Lower lobe of right lung (tissue), 2 donors: ENCODE results near the gene ADAM8. TPM values are rescaled to one million over a fixed set of nuclear protein-coding genes. Genes with fewer than 3 reads are reported as not detected.
A peak's percentile ranks its signal among the peaks of the same experiment; 100 is the strongest.

Source experiments
- ATAC-seq, 2 donors: fragments of 200-7000 bp; cut with Tn5 transposase; one replicate each; pipeline ENCODE4 v1.9.1; 2020 to 2022; ENCODE audit warnings: mild to moderate bottlenecking in 2 of 2, moderate library complexity in 2 of 2
- DNase-seq: peaks from one replicate; pipeline ENCODE4 v3.0.0-alpha.2; 2020
- H3K27ac ChIP-seq: fragments of 200-600 bp; one replicate; pipeline ENCODE4 v1.8.0; 2022
- H3K27me3 ChIP-seq: fragments of 200-600 bp; one replicate; pipeline ENCODE4 v1.8.0; 2022; ENCODE audit warnings: low read depth
- H3K36me3 ChIP-seq: fragments of 200-600 bp; one replicate; pipeline ENCODE4 v1.8.0; 2022; ENCODE audit warnings: mild to moderate bottlenecking
- H3K4me1 ChIP-seq: fragments of 200-600 bp; one replicate; pipeline ENCODE4 v1.8.0; 2022
- H3K4me3 ChIP-seq: fragments of 200-600 bp; one replicate; pipeline ENCODE4 v1.8.0; 2022; ENCODE audit warnings: mild to moderate bottlenecking
- H3K9me3 ChIP-seq: fragments of 200-600 bp; one replicate; pipeline ENCODE4 v1.8.0; 2022
- intact Hi-C: fragments of 100-400 bp; cut with DNase I; formaldehyde crosslinking; loops from one replicate; pipeline ENCODE4 v1.11.0; 2022
- microRNA-seq: library from miRNA; unstranded; fragments of <30 nt; microRNA quantifications from one replicate; pipeline ENCODE4 v1.2.0, GENCODE V29; 2020; ENCODE audit warnings: borderline number of aligned reads
- total RNA-seq: library from RNA; stranded (reverse); fragmentation: NEBNext Ultra II Directional; extraction: Animal tissue kit (Norgen Biotek cat#: 25700); gene quantifications from one replicate; pipeline ENCODE4 v1.2.1, GENCODE V29; 2021
- TF ChIP-seq, protein P1 (sequence below): fragments of 200-600 bp; IDR thresholded peaks from one replicate; pipeline ENCODE4 v1.8.0; 2022; ENCODE audit warnings: antibody characterized with exemption, mild to moderate bottlenecking
- donor health status: DM: no; HTN: yes; CAD: no; lungs with severe emphysema.

The ADAM8 gene
- total RNA-seq, 1 donor from 2014 or later: 18.7 TPM

DNA sequence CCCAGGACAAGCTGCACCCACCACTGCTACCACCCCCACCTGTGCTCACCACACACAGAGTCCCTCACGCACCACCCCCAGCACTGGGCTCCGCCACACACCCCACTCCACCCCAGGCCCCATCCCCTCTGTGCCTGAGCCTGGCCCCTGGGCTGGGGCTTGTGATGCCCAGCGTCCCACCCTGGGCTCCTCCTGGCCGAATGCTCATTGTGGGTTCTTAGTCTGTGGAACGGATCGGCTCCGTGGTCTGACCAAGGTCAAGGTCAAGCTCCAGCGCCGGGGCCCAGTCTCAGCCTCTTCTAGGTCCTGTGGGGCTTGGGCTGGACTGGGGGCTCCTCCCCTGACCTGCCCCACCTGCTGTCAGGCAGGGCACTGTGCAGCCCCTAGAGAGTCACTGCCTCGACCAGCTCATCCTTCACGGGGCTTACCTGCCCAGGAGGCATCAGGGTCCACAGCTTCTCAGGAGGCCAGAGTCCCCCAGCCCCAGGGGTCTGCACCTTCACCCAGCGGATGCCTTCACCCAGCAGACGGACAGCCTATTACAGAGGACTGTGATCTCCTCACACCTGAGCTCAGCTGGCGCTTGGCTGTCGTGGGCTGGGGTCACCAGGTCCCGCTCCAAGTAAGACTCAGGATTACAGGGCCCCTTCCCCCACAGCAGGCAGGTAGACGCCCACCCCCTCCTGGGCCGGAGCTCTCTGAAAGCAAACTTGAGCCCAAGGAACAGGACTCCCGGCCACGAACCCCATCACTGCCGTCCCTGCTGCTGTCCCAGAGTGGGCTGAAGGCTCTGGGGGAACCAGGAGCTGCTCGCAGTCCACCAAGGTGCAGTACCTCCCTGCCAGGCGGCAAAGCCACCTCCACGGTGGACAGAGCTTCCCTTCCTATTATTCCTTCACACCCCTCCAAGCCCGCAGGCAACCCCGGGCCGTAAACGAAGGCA is 61.9 kb downstream of the ADAM8 start:
- ATAC-seq: no peak
- H3K27me3 ChIP-seq: peaks cover 3% of the 10 kb centered on the region
- TF ChIP-seq, protein P1, sequence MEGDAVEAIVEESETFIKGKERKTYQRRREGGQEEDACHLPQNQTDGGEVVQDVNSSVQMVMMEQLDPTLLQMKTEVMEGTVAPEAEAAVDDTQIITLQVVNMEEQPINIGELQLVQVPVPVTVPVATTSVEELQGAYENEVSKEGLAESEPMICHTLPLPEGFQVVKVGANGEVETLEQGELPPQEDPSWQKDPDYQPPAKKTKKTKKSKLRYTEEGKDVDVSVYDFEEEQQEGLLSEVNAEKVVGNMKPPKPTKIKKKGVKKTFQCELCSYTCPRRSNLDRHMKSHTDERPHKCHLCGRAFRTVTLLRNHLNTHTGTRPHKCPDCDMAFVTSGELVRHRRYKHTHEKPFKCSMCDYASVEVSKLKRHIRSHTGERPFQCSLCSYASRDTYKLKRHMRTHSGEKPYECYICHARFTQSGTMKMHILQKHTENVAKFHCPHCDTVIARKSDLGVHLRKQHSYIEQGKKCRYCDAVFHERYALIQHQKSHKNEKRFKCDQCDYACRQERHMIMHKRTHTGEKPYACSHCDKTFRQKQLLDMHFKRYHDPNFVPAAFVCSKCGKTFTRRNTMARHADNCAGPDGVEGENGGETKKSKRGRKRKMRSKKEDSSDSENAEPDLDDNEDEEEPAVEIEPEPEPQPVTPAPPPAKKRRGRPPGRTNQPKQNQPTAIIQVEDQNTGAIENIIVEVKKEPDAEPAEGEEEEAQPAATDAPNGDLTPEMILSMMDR: no peak

DNA sequence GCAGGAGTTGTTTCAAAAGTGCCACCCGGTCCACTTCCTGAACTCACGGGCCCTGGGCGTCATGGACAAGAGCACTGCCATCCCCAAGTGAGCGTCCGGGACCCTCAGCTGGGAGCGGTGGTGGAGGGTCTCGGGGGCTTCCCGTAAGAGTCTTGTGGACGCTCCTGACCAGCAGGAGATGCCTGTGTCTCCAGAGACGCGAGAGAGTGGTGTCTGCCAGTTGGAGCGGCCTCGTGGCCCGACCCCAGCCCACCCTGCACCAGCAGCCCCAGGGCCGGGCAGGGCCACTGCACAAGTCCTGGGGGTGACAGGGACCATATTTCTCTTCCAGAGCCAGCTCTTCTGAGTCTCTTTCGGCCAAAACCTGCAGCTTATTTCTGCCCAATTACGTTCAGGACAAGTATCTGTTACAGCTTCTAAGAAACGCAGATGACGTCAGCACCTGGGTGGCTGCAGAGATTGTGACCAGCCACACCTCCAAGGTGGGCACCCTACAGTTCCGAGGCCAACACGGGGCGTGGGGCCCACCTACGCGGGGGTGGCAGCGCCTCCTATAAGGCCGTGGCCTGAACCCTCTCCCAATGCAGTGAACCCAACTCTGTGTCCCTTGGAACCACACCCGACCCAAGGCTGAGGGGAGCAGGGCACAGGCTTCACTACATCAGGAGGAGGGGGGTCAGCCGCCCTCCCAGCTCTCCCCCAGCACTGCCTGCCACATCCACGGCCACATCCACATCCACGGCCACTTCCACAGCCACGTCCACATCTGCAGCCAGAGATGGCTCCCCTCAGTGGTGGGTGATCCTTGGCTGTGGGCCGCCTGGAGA is 62.8 kb downstream of the ADAM8 start:
- ATAC-seq: no peak
- no peak for DNase-seq
- H3K9me3 ChIP-seq: no peaks in the 10 kb centered on the region
- H3K4me3 ChIP-seq: no peak overlapping the region
- no peak overlapping the region for H3K27ac ChIP-seq
- H3K36me3 ChIP-seq: no peaks in the 10 kb centered on the region
- intact Hi-C loops: no loop called here
- TF ChIP-seq, protein P1: no peak
- no peaks in the 10 kb centered on the region for H3K27me3 ChIP-seq
- no peaks in the 10 kb centered on the region for H3K4me1 ChIP-seq

More for the DNA sequence above, 61.9 kb downstream of the ADAM8 start:
- Histone ChIP-seq H3K27ac (no peak overlapping the region), H3K36me3 (no peaks in the 10 kb centered on the region), H3K4me3 (no peak overlapping the region), H3K9me3 (no peaks in the 10 kb centered on the region), H3K4me1 (no peaks in the 10 kb centered on the region)
- no peak for DNase-seq
- intact Hi-C loops: no loop called here

DNA sequence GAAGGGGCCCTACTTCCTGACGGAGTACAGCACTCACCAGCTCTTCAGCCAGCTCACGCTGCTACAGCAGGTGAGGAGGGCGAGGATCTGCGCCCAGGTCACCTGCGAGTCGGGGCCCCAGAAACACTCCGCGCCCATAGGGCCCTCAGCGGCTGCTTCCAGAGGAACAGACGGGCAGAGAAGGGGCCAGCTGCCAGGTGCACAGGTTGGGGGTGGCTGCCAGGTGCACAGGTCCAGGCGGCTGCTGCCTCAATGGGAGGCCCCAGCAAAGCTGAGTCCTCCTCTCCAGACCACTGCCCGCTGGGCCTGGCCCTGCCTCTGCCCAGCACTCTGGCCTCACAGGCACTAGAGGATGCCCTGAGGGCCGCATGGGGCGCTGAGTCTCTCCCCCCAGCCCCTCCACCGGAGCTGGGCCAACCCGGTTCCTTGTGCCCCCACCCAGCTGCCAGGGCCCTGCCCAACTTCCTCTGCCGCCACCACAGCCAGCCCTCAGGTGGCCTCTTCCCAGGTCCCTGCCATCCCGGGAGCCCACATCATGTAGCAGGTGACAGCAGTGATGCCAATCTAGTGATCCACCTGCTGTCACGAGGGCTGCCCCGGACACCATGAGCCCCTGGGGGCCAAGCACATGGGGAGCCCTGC is 63.7 kb downstream of the ADAM8 start:
- H3K9me3 ChIP-seq: no peaks in the 10 kb centered on the region
- H3K27me3 ChIP-seq: no peaks in the 10 kb centered on the region
- TF ChIP-seq, protein P1: no peak
- no peaks in the 10 kb centered on the region for H3K36me3 ChIP-seq
- intact Hi-C loops: no loop called here
- no peak overlapping the region for H3K27ac ChIP-seq
- no peaks in the 10 kb centered on the region for H3K4me1 ChIP-seq
- peak; percentile 22 to 34 for ATAC-seq
- no peak overlapping the region for H3K4me3 ChIP-seq
- no peak for DNase-seq

Small RNA genes lying within 50 kb of the gene (microRNA-seq; reads per million reads assigned to microRNA genes)
- gene MIR202: 1.5 reads per million

Other genes with a start within 250 kb of the ADAM8 start
- gene ADGRA1, start 188.9 kb downstream of the ADAM8 start, total RNA-seq: 0.38 TPM
- gene KNDC1, start 116.6 kb downstream of the ADAM8 start, total RNA-seq: 10.3 TPM
- not detected for gene UTF1, start 46.7 kb downstream of the ADAM8 start, total RNA-seq
- gene VENTX, start 39.0 kb downstream of the ADAM8 start, total RNA-seq: 4.5 TPM
- 54.5 TPM for gene TUBGCP2, start 32.0 kb upstream of the ADAM8 start, total RNA-seq
- gene ZNF511, start 32.0 kb upstream of the ADAM8 start, total RNA-seq: 44.8 TPM
- not detected for gene CALY, start 60.0 kb upstream of the ADAM8 start, total RNA-seq
- not detected for gene PRAP1, start 70.5 kb upstream of the ADAM8 start, total RNA-seq
- gene FUOM, start 81.2 kb upstream of the ADAM8 start, total RNA-seq: 31.0 TPM
- gene ECHS1, start 96.5 kb upstream of the ADAM8 start, total RNA-seq: 59.5 TPM
- 6.9 TPM for gene PAOX, start 102.4 kb upstream of the ADAM8 start, total RNA-seq
- 41.7 TPM for gene MTG1, start 117.3 kb upstream of the ADAM8 start, total RNA-seq
- gene SPRN, start 147.8 kb upstream of the ADAM8 start, total RNA-seq: not detected
- 2.4 TPM for gene SCART1, start 177.1 kb upstream of the ADAM8 start, total RNA-seq